ENCODE results near the gene CDH4.

Gene CDH4

GRCh38 chr20:61499859-61500554, 247.9 kb downstream of the CDH4 start:
- DNase-seq, result no peak

- peak; percentile 98 for DNase-seq
Measured at GRCh38 chr20:61500791-61501321, 248.8 kb downstream of the CDH4 start.

GRCh38 chr20:61502433-61502832, 250.4 kb downstream of the CDH4 start:
- DNase-seq, result no peak

- DNase-seq, result no peak
Measured at GRCh38 chr20:61503106-61503505, 251.0 kb downstream of the CDH4 start.

GRCh38 chr20:61505508-61505907, 253.4 kb downstream of the CDH4 start:
- DNase-seq, result no peak

GRCh38 chr20:61507778-61508177, 255.7 kb downstream of the CDH4 start:
- no peak for DNase-seq

- no peak for DNase-seq
Measured at GRCh38 chr20:61508301-61509096, 256.4 kb downstream of the CDH4 start.

- DNase-seq, result no peak
Measured at GRCh38 chr20:61510778-61511330, 258.8 kb downstream of the CDH4 start.

GRCh38 chr20:61512475-61512874, 260.4 kb downstream of the CDH4 start:
- no peak for DNase-seq

GRCh38 chr20:61513124-61514017, 261.3 kb downstream of the CDH4 start:
- no peak for DNase-seq

GRCh38 chr20:61514018-61514365, 261.9 kb downstream of the CDH4 start:
- no peak for DNase-seq

GRCh38 chr20:61514396-61514795, 262.3 kb downstream of the CDH4 start:
- DNase-seq, result no peak

GRCh38 chr20:61514805-61515505, 262.9 kb downstream of the CDH4 start:
- no peak for DNase-seq

- no peak for DNase-seq
Measured at GRCh38 chr20:61515922-61516321, 263.9 kb downstream of the CDH4 start.

GRCh38 chr20:61516346-61517208, 264.5 kb downstream of the CDH4 start:
- DNase-seq, result no peak

- DNase-seq, result no peak
Measured at GRCh38 chr20:61517419-61517818, 265.4 kb downstream of the CDH4 start.

GRCh38 chr20:61518424-61518951, 266.4 kb downstream of the CDH4 start:
- no peak for DNase-seq

- DNase-seq, result no peak
Measured at GRCh38 chr20:61519488-61519887, 267.4 kb downstream of the CDH4 start.

- no peak for DNase-seq
Measured at GRCh38 chr20:61520076-61520892, 268.2 kb downstream of the CDH4 start.

- peak; percentile 76 for DNase-seq
Measured at GRCh38 chr20:61520893-61521460, 268.9 kb downstream of the CDH4 start.

Measured in islet precursor cell (in vitro differentiated cells).